Keratinocyte (primary cell): Measurements from ENCODE around the gene SERPINA4. TPM values are rescaled to one million over a fixed set of nuclear protein-coding genes. Genes with fewer than 3 reads are reported as not detected.
"Not testable (repeated sequence)": the region's sequence is repeated elsewhere in the genome, so short reads cannot be mapped to it uniquely, and the experiment has no call there.

Source experiments
- DNase-seq: peaks from one replicate; pipeline ENCODE4 v3.0.0-alpha.2; 2011; ENCODE audit warnings: low read depth, missing footprints, low spot score
- FAIRE-seq: peaks from 2 replicates; lab custom pipeline; 2011; peaks lifted over from hg19 to GRCh38; lab: Jason Lieb, UNC
- H2AFZ ChIP-seq: 2 replicates; pipeline ENCODE4 v1.6.0; 2012; ENCODE audit warnings: low read length, control low read depth, inconsistent platforms; ENCODE audit not compliant: control insufficient read depth
- H3K27ac ChIP-seq: 2 replicates; pipeline ENCODE4 v1.5.1; 2011; ENCODE audit warnings: low read length; ENCODE audit not compliant: control insufficient read depth, insufficient read depth
- H3K27me3 ChIP-seq: 3 replicates; pipeline ENCODE4 v1.6.0; 2011; ENCODE audit warnings: low read length; ENCODE audit not compliant: control insufficient read depth, insufficient read depth; ENCODE audit errors: extremely low read depth
- H3K36me3 ChIP-seq, 2 experiments: 2 replicates in 1 of 2; 3 replicates in 1 of 2; pipeline ENCODE4 v1.5.1; 2011; ENCODE audit warnings: low read length in 2 of 2, mild to moderate bottlenecking in 1 of 2; ENCODE audit not compliant: control insufficient read depth in 2 of 2, insufficient read depth in 2 of 2; ENCODE audit errors: extremely low read depth in 1 of 2
- H3K4me1 ChIP-seq: 3 replicates; pipeline ENCODE4 v1.5.1; 2011; ENCODE audit warnings: low read length; ENCODE audit not compliant: control insufficient read depth, insufficient read depth; ENCODE audit errors: extremely low read depth
- H3K4me2 ChIP-seq: 3 replicates; pipeline ENCODE4 v1.6.0; 2011; ENCODE audit warnings: low read depth, low read length; ENCODE audit not compliant: control insufficient read depth, insufficient read depth; ENCODE audit errors: extremely low read depth
- H3K4me3 ChIP-seq, 3 experiments: fragments of 200-600 bp in 1 of 3; sonication (generic) in 1 of 3; 2 replicates in 2 of 3; 3 replicates in 1 of 3; pipeline ENCODE4 v1.5.1; 2011 to 2016; ENCODE audit warnings: low read length in 3 of 3, mild to moderate bottlenecking in 3 of 3, control low read depth in 2 of 3, inconsistent platforms in 1 of 3, low read depth in 1 of 3, mixed read lengths in 1 of 3, mixed run types in 1 of 3, moderate library complexity in 1 of 3; ENCODE audit not compliant: control insufficient read depth in 2 of 3, insufficient read depth in 2 of 3; ENCODE audit errors: extremely low read depth in 1 of 3
- H3K79me2 ChIP-seq: 2 replicates; pipeline ENCODE4 v1.6.0; 2012; ENCODE audit warnings: low read length; ENCODE audit not compliant: control insufficient read depth, insufficient read depth
- H3K9ac ChIP-seq: 3 replicates; pipeline ENCODE4 v1.6.0; 2011; ENCODE audit warnings: low read length; ENCODE audit not compliant: control insufficient read depth, insufficient read depth; ENCODE audit errors: extremely low read depth
- H3K9me1 ChIP-seq: 3 replicates; pipeline ENCODE4 v1.6.0; 2011; ENCODE audit warnings: low read length; ENCODE audit not compliant: control insufficient read depth, insufficient read depth; ENCODE audit errors: extremely low read depth
- H3K9me3 ChIP-seq: 2 replicates; pipeline ENCODE4 v1.5.1; 2012; ENCODE audit warnings: low read depth, low read length; ENCODE audit not compliant: control insufficient read depth
- H4K20me1 ChIP-seq: 3 replicates; pipeline ENCODE4 v1.6.0; 2011; ENCODE audit warnings: low read length; ENCODE audit not compliant: control insufficient read depth, insufficient read depth; ENCODE audit errors: extremely low read depth
- CTCF ChIP-seq, 3 experiments: IDR thresholded peaks in 1 of 3; conservative IDR thresholded peaks in 1 of 3; optimal IDR thresholded peaks in 1 of 3; 2 replicates in 2 of 3; 3 replicates in 1 of 3; pipeline versions ENCODE3 to v1.5.1; 2011; ENCODE audit warnings: low read length in 3 of 3, mild to moderate bottlenecking in 3 of 3, moderate library complexity in 2 of 3, control low read depth in 1 of 3, inconsistent platforms in 1 of 3; ENCODE audit not compliant: insufficient read depth in 2 of 3; ENCODE audit errors: extremely low read depth in 1 of 3
- EZH2 ChIP-seq: IDR thresholded peaks from one replicate; pipeline ENCODE4 v1.6.1; 2012; ENCODE audit warnings: inconsistent platforms, mild to moderate bottlenecking, low read length, moderate library complexity
- dilution Hi-C: fragments of 300-500 bp; cut with MboI; formaldehyde crosslinking; loops from one replicate; pipeline ENCODE4 v1.7.0; 2020; ENCODE audit warnings: low sequenced_read_pairs; ENCODE audit not compliant: extremely low pct_ligation_motif_present
- polyA plus RNA-seq, 5 experiments: library from polyadenylated mRNA; depleted of rRNA in 3 of 5; stranded (reverse) in 3 of 5; stranded (forward) in 1 of 5; unstranded in 1 of 5; fragments of >200 nt; gene quantifications; 1 replicate in 1 of 5; 2 replicates in 3 of 5; 3 replicates in 1 of 5; pipeline versions ENCODE4 v1.2.1 to v1.2.3, GENCODE V29; 2011 to 2012; ENCODE audit warnings: missing spikeins in 2 of 5, low read depth in 1 of 5, low replicate concordance in 1 of 5

Gene SERPINA4
- polyA plus RNA-seq, 1 donor (not counting 4 experiments of a cell fraction or from before 2014, with no cell fraction given): not detected

- Histone ChIP-seq H3K4me3 (no peak overlapping the region), H3K27ac (no peak overlapping the region), H2AFZ (no peak overlapping the region), H3K4me1 (peaks cover 22% of the 10 kb centered on the region), H3K9me1 (no peaks in the 10 kb centered on the region), H3K9me3 (no peaks in the 10 kb centered on the region), H3K36me3 (no peaks in the 10 kb centered on the region), H3K79me2 (no peaks in the 10 kb centered on the region), H3K27me3 (no peaks in the 10 kb centered on the region), H4K20me1 (no peaks in the 10 kb centered on the region), H3K9ac (no peak overlapping the region), H3K4me2 (no peak overlapping the region)
- TF ChIP-seq EZH2 (no peak), CTCF (optimal IDR thresholded peaks at IDR 0.05 in 1 of 3, IDR thresholded peaks at IDR 0.05 in 1 of 3, conservative IDR thresholded peaks at IDR 0.05 in 1 of 3; ENCODE audit: extremely low read depth in 1 of 3, insufficient read depth in 2 of 3, low read length in 3 of 3) (no peak)
- dilution Hi-C loops: no loop called here
- no peak for FAIRE-seq
- DNase-seq: no peak
Measured at GRCh38 chr14:94605361-94605760, 44.1 kb downstream of the SERPINA4 start.

- H3K4me2 ChIP-seq, H4K20me1 ChIP-seq, H3K4me1 ChIP-seq, H3K27me3 ChIP-seq, H3K9ac ChIP-seq, H3K4me3 ChIP-seq, H3K79me2 ChIP-seq, FAIRE-seq, H3K27ac ChIP-seq, DNase-seq, H3K9me3 ChIP-seq, H3K9me1 ChIP-seq, H3K36me3 ChIP-seq, H2AFZ ChIP-seq, dilution Hi-C loops: not testable (repeated sequence)
Measured at GRCh38 chr14:94608966-94609365, 47.7 kb downstream of the SERPINA4 start.

- TF ChIP-seq CTCF (optimal IDR thresholded peaks at IDR 0.05 in 1 of 3, IDR thresholded peaks at IDR 0.05 in 1 of 3, conservative IDR thresholded peaks at IDR 0.05 in 1 of 3; ENCODE audit: extremely low read depth in 1 of 3, insufficient read depth in 2 of 3, low read length in 3 of 3) (no peak), EZH2 (no peak)
- Histone ChIP-seq H4K20me1 (no peaks in the 10 kb centered on the region), H3K27ac (no peak overlapping the region), H3K36me3 (no peaks in the 10 kb centered on the region), H3K4me2 (no peak overlapping the region), H3K9me1 (no peaks in the 10 kb centered on the region), H3K79me2 (no peaks in the 10 kb centered on the region), H3K27me3 (no peaks in the 10 kb centered on the region), H3K4me3 (no peak overlapping the region), H2AFZ (no peak overlapping the region), H3K9me3 (no peaks in the 10 kb centered on the region), H3K9ac (no peak overlapping the region), H3K4me1 (peaks cover 9% of the 10 kb centered on the region)
- FAIRE-seq (no peak), DNase-seq (no peak)
- dilution Hi-C loops: no loop called here
Measured at GRCh38 chr14:94611179-94611578, 49.9 kb downstream of the SERPINA4 start.
